ENCODE data around the gene TPRG1.

Gene TPRG1

DNA sequence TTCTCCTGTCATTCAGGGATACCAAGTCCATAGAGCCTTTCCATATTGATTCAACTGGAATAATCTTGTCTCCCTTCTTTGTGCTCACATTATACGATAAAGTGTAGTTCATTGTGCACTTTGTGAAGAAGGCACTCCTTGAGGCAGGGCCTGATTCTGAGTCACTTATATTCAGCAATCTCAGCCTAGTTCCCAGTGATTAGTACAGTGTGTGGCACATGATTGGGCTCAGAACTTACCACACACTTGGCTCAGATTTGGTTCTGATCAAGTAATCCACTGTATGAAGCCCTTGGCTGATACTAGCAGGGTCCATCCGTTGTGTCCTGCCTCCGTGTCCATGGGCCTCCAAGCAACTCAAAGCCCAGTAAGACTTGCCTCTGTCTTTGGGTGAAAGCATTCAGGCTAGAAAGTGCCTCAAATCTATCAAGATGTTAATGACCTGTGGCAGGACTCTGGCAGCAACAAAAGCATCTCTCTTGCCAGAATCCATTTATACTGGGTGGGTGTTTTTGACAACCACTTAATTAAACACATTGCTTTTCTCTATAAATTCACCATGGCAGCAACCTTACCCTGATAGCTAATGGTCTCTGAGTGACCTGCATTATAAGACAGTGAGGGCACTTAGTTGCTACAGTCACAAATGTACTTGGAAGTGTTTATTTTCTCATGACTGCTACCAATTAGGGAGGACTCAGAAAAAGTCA lies 51.3 kb downstream of the TPRG1 start:
- DNase-seq (ENCODE audit: low read depth): no peak
- H3K4me3 ChIP-seq (replicated peaks; ENCODE audit: low read depth, low read length): no peak overlapping the region
- TF ChIP-seq, protein P1, sequence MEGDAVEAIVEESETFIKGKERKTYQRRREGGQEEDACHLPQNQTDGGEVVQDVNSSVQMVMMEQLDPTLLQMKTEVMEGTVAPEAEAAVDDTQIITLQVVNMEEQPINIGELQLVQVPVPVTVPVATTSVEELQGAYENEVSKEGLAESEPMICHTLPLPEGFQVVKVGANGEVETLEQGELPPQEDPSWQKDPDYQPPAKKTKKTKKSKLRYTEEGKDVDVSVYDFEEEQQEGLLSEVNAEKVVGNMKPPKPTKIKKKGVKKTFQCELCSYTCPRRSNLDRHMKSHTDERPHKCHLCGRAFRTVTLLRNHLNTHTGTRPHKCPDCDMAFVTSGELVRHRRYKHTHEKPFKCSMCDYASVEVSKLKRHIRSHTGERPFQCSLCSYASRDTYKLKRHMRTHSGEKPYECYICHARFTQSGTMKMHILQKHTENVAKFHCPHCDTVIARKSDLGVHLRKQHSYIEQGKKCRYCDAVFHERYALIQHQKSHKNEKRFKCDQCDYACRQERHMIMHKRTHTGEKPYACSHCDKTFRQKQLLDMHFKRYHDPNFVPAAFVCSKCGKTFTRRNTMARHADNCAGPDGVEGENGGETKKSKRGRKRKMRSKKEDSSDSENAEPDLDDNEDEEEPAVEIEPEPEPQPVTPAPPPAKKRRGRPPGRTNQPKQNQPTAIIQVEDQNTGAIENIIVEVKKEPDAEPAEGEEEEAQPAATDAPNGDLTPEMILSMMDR (IDR thresholded peaks at IDR 0.05; ENCODE audit: low read length, missing control alignments): no peak

DNA sequence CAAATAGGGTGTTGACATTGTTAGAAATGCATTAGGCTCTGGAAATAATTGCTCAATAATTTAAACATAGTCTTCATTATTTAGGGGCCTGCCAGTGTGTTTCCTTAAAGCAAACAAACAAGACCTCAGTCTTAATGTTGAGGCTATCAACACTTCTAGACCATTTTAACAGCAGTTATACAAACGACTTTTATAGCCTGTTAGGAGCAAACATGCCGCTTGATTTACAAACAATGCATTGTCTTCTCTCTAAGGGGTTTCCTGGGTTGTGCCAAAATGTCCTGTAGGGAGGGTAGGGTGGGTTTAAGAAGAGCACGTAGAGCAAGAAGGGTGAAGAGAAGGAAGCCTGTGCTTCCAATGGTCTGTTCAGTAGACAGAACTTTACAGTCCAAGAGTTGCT lies 53.7 kb downstream of the TPRG1 start:
- H3K4me3 ChIP-seq (replicated peaks; ENCODE audit: low read depth, low read length): no peak overlapping the region
- DNase-seq (ENCODE audit: low read depth): no peak
- TF ChIP-seq, protein P1 (IDR thresholded peaks at IDR 0.05; ENCODE audit: low read length, missing control alignments): no peak

DNA sequence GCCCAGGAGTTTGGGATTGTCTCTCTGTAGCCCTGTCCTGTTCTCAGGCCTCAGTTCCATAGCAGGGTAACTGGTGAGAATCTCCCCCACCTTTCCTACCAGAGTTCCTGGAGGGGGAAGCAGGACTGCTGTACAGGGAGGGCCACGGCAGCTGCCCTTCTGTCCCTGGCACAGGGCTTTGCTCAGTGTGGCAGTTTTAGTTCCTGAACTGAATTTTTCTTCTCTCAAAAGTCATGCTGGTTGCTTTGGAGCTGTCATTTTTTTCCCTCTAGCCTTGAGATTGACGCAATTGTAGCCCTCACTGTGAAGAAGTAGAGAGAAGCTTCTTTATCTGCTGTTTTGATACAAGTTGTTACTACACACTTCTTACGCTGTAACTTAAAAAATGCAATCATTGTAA lies 55.5 kb downstream of the TPRG1 start:
- DNase-seq (ENCODE audit: low read depth): no peak
- H3K4me3 ChIP-seq (replicated peaks; ENCODE audit: low read depth, low read length): no peak overlapping the region
- TF ChIP-seq, protein P1 (IDR thresholded peaks at IDR 0.05; ENCODE audit: low read length, missing control alignments): no peak

DNA sequence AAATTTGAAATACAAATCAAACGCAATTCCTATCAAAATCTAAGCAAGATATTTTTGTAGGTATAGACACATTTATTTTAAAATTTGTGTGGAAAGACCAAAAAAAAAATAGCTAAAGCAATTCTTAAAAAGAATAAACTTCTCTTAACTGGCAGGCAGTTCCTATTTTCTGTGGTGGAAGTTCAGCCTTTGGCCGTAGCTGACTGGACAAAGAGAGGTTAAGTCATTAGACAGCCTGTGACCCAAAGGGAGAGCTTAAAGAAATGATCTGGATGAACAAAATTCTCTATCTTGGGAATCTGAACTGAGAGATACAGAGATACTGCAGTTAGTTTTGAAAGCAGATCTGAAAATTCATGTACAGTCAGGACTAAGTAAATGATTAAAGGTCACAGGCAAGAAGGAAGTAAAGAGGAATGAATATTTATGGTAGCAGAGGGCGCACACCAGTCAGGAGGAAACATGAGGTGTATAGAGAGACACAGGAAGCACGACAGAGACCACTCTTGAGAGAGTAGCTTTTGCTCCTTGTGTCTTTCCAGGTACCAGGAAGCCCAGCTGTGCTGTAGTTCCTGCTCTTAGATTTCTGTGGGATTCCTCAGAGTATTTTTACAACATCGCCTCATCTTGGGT lies 57.5 kb downstream of the TPRG1 start:
- DNase-seq (ENCODE audit: low read depth): no peak
- no peak overlapping the region for H3K4me3 ChIP-seq (replicated peaks; ENCODE audit: low read depth, low read length)
- TF ChIP-seq, protein P1 (IDR thresholded peaks at IDR 0.05; ENCODE audit: low read length, missing control alignments): no peak

DNA sequence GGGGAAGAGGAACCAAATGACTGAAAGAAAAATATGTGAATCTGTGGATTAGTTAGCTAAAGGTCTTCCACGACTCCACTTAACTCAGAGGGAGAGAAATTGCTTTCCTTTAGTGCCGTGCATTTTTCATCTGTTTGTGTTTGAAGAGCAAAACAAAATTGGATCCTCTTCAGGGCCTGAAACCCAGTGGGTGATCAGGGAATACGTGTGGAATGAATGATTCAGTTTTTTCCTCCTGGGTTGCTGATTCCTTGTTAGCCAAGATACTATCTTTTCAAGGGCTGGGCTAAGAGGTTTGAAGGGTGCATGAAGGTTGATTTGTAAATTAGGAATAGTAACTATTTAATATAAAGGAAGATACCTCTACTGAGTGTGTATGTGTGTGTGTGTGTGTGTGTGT lies 61.0 kb downstream of the TPRG1 start:
- no peak overlapping the region for H3K4me3 ChIP-seq (replicated peaks; ENCODE audit: low read depth, low read length)
- no peak for DNase-seq (ENCODE audit: low read depth)
- TF ChIP-seq, protein P1 (IDR thresholded peaks at IDR 0.05; ENCODE audit: low read length, missing control alignments): no peak

DNA sequence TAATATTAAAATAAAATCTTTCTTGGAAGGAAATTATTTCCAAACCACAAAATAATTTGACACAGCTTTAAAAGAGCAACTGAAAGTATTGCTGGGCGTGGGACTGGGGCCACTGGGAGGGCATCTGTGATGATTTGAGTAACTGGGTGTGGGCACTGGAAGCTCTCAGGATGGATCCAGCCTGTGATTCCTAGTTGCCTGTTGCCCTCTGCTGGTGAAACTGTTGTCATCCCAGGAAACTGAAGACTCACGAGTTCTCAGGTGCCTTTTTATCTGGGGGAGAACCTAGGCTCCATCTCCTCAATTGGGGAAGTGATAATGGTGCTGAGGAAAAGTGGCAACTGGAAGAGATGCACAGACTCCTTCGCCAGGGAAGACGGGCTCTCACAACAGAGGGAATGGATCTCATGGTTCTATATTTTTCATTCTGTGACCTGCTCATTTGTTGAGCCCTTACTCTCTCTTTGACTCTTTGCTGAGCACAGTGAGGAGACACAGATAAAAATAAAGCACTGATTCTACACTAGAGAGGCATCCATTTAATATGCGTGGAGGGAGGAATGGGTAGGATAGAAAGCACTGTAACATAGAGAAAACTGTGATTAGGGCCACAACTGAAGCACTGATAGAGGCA lies 61.6 kb downstream of the TPRG1 start:
- DNase-seq (ENCODE audit: low read depth): peak; percentile 75
- no peak overlapping the region for H3K4me3 ChIP-seq (replicated peaks; ENCODE audit: low read depth, low read length)
- TF ChIP-seq, protein P1 (IDR thresholded peaks at IDR 0.05; ENCODE audit: low read length, missing control alignments): peak; percentile 86
